ENCODE results near the gene AMPH.

AMPH gene

DNA sequence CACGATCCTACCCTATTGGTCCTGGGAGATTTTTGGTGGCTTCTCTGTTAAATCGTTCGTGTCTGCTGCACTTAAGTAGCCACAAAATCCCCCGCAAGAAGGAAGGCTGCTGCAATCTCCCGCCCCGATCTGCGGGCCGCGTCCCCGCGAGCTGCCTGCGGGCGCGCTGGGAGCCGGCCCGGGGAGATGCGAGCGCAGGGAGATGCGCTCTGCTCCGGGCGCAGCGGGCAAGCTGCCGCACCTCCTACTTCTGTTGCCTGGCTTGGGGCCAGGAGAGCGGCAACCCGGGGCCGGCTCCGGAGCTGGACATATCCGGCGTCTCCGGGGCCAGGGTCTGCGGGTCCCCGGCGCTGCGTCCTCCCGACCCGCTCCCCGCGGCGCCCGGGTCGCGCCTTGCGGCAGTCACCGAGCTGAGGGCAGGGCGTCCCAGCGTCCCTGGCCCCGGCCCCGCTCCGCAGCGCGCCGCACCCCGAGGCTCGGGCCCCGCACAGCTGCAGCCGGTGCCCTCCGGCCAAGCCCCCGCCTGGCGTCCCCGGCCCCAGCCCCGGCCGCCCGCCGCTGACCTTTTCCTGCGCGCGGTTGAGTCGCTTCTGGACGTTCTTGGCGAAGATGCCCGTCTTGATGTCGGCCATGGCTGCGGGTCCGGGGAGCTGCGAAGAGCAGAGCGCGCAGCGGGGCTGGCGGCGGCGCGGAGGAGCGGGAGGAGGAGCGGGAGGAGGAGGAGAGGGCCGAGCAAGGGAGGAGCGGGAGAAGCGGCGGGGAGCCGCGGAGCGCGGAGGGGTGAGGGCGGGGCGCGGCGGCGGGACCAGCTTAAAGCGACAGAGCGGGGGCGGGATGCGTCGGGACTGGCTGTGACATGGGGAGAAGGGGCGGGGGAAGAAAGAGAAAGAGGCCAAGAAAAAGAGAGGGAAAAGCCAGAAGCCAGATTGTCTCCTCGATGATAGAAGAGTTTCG lies at the start of gene AMPH:
Gene AMPH, minus strand, starts transcription at position 654 of the 954 bp plus-strand sequence. Its CDS starts 22 bp downstream, at position 632.
- Histone ChIP-seq H3K4me3 (ENCODE audit: low read length) (peak within 1 kb of the TSS; percentile 71), H3K27me3 (ENCODE audit: insufficient read depth, low read length) (peaks cover 2% of the 10 kb centered on the region), H3K9me3 (ENCODE audit: low read length) (no peaks in the 10 kb centered on the region)

DNA sequence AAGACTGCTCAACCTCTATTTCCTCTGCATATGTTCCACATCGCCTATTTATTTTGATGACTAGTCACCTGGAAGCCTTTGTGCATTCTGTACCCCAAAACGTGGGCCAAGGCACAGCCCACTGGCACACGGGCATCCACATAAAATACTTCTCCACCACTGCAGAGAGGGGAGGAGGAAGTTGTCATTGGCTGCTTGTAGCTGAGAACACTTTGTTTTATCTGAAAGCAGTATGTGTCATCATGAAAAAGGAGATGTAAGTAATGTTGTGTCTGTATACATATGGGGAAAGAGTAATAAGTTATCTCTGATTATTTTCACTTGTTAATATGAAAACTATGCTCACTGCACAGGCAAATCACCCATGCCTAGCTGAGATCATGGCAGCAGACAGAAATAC lies 48.2 kb upstream of the AMPH start:
- no peaks in the 10 kb centered on the region for H3K27me3 ChIP-seq (ENCODE audit: insufficient read depth, low read length)
- no peak overlapping the region for H3K4me3 ChIP-seq (ENCODE audit: low read length)
- no peak overlapping the region for H2AFZ ChIP-seq (ENCODE audit: low read depth, low read length)
- H3K4me1 ChIP-seq (ENCODE audit: insufficient read depth, low read length): no peaks in the 10 kb centered on the region
- no peaks in the 10 kb centered on the region for H3K9me3 ChIP-seq (ENCODE audit: low read length)
- H3K36me3 ChIP-seq (ENCODE audit: insufficient read depth, low read length): no peaks in the 10 kb centered on the region

More for the DNA sequence above, at the start of gene AMPH:
- Histone ChIP-seq H3K4me1 (ENCODE audit: insufficient read depth, low read length) (peaks cover 9% of the 10 kb centered on the region), H3K36me3 (ENCODE audit: insufficient read depth, low read length) (no peaks in the 10 kb centered on the region), H2AFZ (ENCODE audit: low read depth, low read length) (peak within 1 kb of the TSS; percentile 98)

- Histone ChIP-seq H3K4me1 (ENCODE audit: insufficient read depth, low read length) (no peaks in the 10 kb centered on the region), H3K36me3 (ENCODE audit: insufficient read depth, low read length) (no peaks in the 10 kb centered on the region), H2AFZ (ENCODE audit: low read depth, low read length) (no peak overlapping the region), H3K27me3 (ENCODE audit: insufficient read depth, low read length) (no peaks in the 10 kb centered on the region), H3K4me3 (ENCODE audit: low read length) (no peak overlapping the region), H3K9me3 (ENCODE audit: low read length) (no peaks in the 10 kb centered on the region)
Observed at GRCh38 chr7:38678698-38679054, 47.5 kb upstream of the AMPH start.

DNA sequence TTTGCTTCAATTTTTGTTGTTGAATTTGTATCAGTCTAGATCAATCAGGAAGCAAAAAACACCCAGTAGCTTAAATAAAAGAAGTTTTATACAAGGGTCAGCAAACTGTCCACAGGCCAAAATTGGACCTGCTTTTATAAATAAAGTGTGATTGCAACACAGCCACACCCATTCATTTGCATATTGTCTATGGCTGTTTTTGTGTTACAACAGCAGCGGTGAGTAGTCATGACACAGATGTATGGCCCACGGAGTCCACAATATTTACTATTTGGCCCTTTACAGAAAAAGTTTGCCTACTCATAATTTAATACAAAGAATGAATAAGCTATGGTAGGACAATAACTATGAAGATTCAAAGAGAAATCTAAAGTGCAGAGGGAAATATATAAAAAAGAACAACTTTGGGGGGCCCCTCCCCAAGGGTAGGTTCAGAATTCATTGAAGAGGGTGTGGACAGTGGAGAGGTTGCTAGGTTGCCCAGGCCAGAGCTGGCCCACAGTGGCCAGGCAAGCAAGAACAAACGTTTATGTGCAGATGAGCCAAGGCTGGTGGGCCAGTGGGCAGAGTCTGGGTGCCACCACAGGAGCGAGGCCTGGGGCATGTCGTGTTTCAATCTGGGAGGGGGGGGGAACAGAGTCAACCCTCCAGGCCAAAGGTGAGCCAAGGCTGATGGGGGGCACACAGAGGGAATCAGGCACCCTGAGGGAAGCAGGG lies 47.0 kb upstream of the AMPH start:
- Histone ChIP-seq H3K27me3 (ENCODE audit: insufficient read depth, low read length) (no peaks in the 10 kb centered on the region), H3K9me3 (ENCODE audit: low read length) (no peaks in the 10 kb centered on the region), H3K4me1 (ENCODE audit: insufficient read depth, low read length) (no peaks in the 10 kb centered on the region), H2AFZ (ENCODE audit: low read depth, low read length) (no peak overlapping the region), H3K36me3 (ENCODE audit: insufficient read depth, low read length) (no peaks in the 10 kb centered on the region), H3K4me3 (ENCODE audit: low read length) (no peak overlapping the region)

- Histone ChIP-seq H3K4me3 (ENCODE audit: low read length) (no peak overlapping the region), H3K36me3 (ENCODE audit: insufficient read depth, low read length) (no peaks in the 10 kb centered on the region), H2AFZ (ENCODE audit: low read depth, low read length) (no peak overlapping the region), H3K9me3 (ENCODE audit: low read length) (no peaks in the 10 kb centered on the region), H3K27me3 (ENCODE audit: insufficient read depth, low read length) (no peaks in the 10 kb centered on the region), H3K4me1 (ENCODE audit: insufficient read depth, low read length) (no peaks in the 10 kb centered on the region)
Observed at GRCh38 chr7:38675494-38676106, 44.4 kb upstream of the AMPH start.

GRCh38 chr7:38674513-38674912 lies 43.3 kb upstream of the AMPH start:
- Histone ChIP-seq H3K27me3 (ENCODE audit: insufficient read depth, low read length) (no peaks in the 10 kb centered on the region), H3K4me3 (ENCODE audit: low read length) (no peak overlapping the region)

GRCh38 chr7:38673795-38674194 lies 42.6 kb upstream of the AMPH start:
- Histone ChIP-seq H3K4me3 (ENCODE audit: low read length) (no peak overlapping the region), H2AFZ (ENCODE audit: low read depth, low read length) (no peak overlapping the region), H3K4me1 (ENCODE audit: insufficient read depth, low read length) (no peaks in the 10 kb centered on the region), H3K9me3 (ENCODE audit: low read length) (no peaks in the 10 kb centered on the region), H3K27me3 (ENCODE audit: insufficient read depth, low read length) (no peaks in the 10 kb centered on the region), H3K36me3 (ENCODE audit: insufficient read depth, low read length) (no peaks in the 10 kb centered on the region)

More at GRCh38 chr7:38674513-38674912, 43.3 kb upstream of the AMPH start:
- H3K9me3 ChIP-seq (ENCODE audit: low read length): no peaks in the 10 kb centered on the region
- H3K4me1 ChIP-seq (ENCODE audit: insufficient read depth, low read length): no peaks in the 10 kb centered on the region
- no peak overlapping the region for H2AFZ ChIP-seq (ENCODE audit: low read depth, low read length)
- no peaks in the 10 kb centered on the region for H3K36me3 ChIP-seq (ENCODE audit: insufficient read depth, low read length)

DNA sequence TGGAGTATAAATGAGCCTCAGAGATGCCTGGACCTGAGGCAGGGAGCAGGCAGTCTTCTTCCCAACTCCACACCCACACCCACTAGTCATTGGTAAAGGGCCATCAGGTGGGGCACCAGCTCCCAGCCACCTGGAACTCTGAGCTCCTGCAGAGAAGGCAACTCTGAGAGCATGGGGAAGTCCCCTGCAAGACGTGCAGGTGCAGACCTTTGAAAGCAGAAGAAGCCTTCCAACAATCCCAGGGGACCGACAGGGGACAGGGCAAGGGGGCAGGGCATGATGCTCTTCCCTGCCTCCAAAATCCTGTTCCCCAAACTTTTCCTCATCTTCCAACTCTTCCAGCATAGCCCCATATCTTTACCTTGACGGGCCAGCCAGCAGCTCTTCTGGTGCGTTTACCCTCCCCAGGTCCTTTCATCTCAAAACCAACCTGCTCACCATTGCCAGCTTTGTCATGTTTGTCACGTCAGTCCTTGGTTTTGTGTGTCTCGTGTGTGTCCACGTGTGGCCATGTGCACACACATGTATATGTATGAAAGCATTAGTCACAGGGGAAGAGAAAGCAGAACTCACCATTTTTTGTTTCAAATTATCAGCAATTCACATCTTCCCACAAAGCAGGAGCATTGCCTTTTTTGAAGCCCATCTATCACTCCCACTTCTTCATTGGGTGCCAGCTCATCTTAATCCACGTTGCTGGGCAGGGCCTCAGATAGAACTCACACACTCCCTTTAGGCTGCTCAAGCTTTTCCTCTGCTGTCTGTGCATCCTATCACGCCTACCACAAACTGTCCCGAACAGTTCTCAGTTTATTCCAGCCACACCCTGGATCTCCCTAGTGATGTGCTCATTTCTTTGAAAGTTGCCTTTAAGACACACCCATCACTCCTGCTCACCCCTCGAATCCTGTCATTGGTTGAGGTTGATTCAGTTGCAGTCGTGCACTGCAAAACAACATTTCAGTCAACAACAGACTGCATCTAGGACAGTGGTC lies 41.0 kb upstream of the AMPH start:
- H3K27me3 ChIP-seq (ENCODE audit: insufficient read depth, low read length): no peaks in the 10 kb centered on the region
- H2AFZ ChIP-seq (ENCODE audit: low read depth, low read length): no peak overlapping the region
- H3K4me3 ChIP-seq (ENCODE audit: low read length): no peak overlapping the region
- no peaks in the 10 kb centered on the region for H3K4me1 ChIP-seq (ENCODE audit: insufficient read depth, low read length)
- no peaks in the 10 kb centered on the region for H3K36me3 ChIP-seq (ENCODE audit: insufficient read depth, low read length)
- H3K9me3 ChIP-seq (ENCODE audit: low read length): no peaks in the 10 kb centered on the region

- H3K27me3 ChIP-seq (ENCODE audit: insufficient read depth, low read length): no peaks in the 10 kb centered on the region
- no peaks in the 10 kb centered on the region for H3K4me1 ChIP-seq (ENCODE audit: insufficient read depth, low read length)
- H2AFZ ChIP-seq (ENCODE audit: low read depth, low read length): no peak overlapping the region
- no peak overlapping the region for H3K4me3 ChIP-seq (ENCODE audit: low read length)
- no peaks in the 10 kb centered on the region for H3K36me3 ChIP-seq (ENCODE audit: insufficient read depth, low read length)
- no peaks in the 10 kb centered on the region for H3K9me3 ChIP-seq (ENCODE audit: low read length)
Observed at GRCh38 chr7:38669965-38670520, 38.9 kb upstream of the AMPH start.

DNA sequence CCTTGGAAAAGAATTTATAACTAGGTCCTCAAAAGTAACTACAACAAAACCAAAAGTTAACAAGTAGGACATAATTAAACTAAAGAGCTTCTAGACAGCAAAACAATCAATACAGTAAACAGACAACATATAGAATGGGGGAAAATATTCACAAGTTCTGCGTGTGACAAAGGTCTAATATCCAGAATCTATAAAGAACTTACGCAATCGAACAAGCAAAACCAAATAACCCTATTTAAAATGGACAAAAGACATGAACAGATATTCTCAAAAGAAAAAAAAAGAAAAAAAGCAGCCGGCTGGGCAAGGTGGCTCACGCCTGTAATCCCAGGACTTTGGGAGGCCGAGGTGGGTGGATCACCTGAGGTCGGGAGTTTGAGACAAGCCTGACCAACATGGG lies 33.8 kb upstream of the AMPH start:
- Histone ChIP-seq H2AFZ (ENCODE audit: low read depth, low read length) (no peak overlapping the region), H3K4me3 (ENCODE audit: low read length) (no peak overlapping the region), H3K4me1 (ENCODE audit: insufficient read depth, low read length) (no peaks in the 10 kb centered on the region), H3K9me3 (ENCODE audit: low read length) (no peaks in the 10 kb centered on the region), H3K27me3 (ENCODE audit: insufficient read depth, low read length) (no peaks in the 10 kb centered on the region), H3K36me3 (ENCODE audit: insufficient read depth, low read length) (no peaks in the 10 kb centered on the region)

DNA sequence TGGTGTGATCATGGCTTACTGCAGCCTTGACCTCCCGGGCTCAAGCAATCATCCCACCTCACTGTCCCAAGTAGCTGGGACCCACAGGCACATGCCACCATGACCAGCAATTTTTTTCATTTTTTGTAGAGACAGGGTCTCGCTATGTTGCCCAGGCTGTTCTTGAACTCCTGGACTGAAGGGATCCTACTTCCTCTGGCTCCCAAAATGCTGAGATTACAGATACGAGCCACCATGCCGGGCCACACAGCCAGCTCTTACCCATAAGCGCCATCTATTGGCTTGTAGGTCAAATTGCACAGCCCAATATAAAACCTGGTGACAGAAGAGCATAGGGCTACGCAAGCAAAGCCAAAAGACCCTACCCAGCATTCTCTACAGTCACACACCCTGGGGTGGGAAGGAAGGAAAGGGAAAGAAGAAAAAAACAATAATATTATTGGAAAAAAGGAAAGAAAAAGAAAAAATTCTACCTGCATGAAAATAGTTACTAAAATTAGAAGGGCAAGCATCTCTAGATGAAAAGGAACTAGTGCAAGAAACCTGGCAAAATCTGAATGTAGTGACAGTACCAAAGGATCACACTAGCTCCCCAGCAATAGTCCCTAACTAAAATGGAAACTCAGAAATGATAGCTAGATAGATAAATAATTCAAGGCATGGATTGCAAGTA lies 29.4 kb upstream of the AMPH start:
- Histone ChIP-seq H3K4me3 (ENCODE audit: low read length) (no peak overlapping the region), H3K27me3 (ENCODE audit: insufficient read depth, low read length) (no peaks in the 10 kb centered on the region), H2AFZ (ENCODE audit: low read depth, low read length) (no peak overlapping the region), H3K9me3 (ENCODE audit: low read length) (no peaks in the 10 kb centered on the region), H3K4me1 (ENCODE audit: insufficient read depth, low read length) (no peaks in the 10 kb centered on the region), H3K36me3 (ENCODE audit: insufficient read depth, low read length) (no peaks in the 10 kb centered on the region)

DNA sequence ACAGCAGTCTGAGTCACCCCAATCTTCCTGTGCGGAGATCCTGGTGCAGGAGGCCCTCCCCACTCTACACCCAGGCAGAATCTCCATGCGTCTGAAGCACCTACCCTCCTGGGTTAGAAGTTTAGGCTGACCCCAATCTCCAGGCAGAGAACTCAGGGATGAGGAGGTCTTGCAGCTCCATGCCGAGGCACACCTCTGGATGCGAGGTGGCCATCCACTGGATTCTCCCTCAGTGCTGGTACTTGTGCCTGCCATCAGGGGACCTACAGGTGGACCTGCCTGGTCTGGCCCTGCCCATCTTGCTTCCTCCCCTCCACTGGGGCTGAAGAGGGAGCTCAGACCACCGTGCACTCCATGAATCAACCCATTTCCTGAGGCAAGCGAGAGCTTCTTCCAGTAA lies 28.8 kb upstream of the AMPH start:
- H3K4me3 ChIP-seq (ENCODE audit: low read length): no peak overlapping the region
- no peaks in the 10 kb centered on the region for H3K27me3 ChIP-seq (ENCODE audit: insufficient read depth, low read length)
- no peaks in the 10 kb centered on the region for H3K4me1 ChIP-seq (ENCODE audit: insufficient read depth, low read length)
- H2AFZ ChIP-seq (ENCODE audit: low read depth, low read length): no peak overlapping the region
- no peaks in the 10 kb centered on the region for H3K9me3 ChIP-seq (ENCODE audit: low read length)
- no peaks in the 10 kb centered on the region for H3K36me3 ChIP-seq (ENCODE audit: insufficient read depth, low read length)
